Umbilical cord (tissue), 2 donors: Measurements from ENCODE around the gene TEX28. TPM values are rescaled to one million over a fixed set of nuclear protein-coding genes. Genes with fewer than 3 reads are reported as not detected.
"Not testable (repeated sequence)": the region's sequence is repeated elsewhere in the genome, so short reads cannot be mapped to it uniquely, and the experiment has no call there.

Source experiments
- DNase-seq: peaks from one replicate; pipeline ENCODE4 v3.0.0-alpha.2; 2015; ENCODE audit warnings: low spot score
- total RNA-seq: library from RNA; depleted of rRNA; stranded (reverse); fragments of >200 nt; gene quantifications from one replicate; pipeline ENCODE4 v1.2.3, GENCODE V29; 2014; ENCODE audit warnings: low replicate concordance; ENCODE audit not compliant: insufficient read depth

The TEX28 gene
- total RNA-seq, 1 donor from 2014 or later, result not detected

DNA sequence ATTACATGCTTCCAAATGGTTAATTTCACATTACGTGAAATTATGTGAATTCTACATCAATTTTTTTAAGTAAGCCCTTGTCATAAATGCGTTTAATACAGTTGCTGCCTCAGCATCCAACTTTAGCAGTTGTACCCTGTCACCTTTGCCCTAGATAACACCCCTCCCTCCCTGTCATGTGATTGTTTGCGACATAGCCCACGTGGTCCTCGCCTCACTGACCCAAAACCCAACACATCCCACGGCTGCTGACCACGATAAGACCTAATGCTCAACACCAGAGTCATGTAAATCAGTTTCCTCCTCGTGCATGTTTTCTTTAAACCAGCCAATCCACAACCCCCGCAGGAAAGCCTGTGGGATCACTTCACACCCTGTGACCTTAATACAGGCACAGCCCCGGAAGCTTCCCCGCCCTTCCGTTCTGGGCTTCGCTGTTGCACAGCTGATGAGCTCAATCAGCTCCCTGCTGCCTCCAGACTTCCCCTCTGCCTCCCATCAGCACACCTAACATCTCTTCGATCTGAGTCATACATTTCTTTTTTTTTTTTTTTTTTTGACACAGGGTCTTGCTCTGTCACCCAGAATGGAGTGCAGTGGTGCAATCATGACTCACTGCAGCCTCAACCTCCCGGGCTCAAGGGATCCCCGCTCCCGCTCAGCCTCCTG, 47.4 kb downstream of the TEX28 start:
- not testable (repeated sequence) for DNase-seq

DNA sequence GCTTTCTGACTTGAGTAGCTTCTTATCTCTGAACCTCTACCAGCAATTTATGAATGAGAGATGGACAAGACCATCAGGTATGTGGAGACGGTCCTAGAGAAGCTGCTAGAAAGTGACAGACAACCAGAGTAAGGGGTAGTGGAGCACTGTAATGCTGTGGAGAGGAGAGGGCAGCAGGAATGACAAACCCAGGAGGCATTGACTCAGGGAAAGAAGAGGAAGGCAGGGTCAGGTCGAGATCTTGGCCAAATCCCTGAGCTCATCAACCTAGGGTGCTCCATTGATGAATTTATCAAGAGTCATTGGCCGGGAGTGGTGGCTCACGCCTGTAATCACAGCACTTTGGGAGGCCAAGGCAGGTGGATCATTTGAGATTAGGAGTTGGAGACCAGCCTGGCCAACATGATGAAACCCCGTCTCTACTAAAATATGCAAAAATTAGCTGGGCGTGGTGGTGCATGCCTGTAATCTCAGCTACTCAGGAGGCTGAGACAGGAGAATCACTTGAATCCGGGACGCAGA, 54.9 kb downstream of the TEX28 start:
- DNase-seq, result not testable (repeated sequence)

DNA sequence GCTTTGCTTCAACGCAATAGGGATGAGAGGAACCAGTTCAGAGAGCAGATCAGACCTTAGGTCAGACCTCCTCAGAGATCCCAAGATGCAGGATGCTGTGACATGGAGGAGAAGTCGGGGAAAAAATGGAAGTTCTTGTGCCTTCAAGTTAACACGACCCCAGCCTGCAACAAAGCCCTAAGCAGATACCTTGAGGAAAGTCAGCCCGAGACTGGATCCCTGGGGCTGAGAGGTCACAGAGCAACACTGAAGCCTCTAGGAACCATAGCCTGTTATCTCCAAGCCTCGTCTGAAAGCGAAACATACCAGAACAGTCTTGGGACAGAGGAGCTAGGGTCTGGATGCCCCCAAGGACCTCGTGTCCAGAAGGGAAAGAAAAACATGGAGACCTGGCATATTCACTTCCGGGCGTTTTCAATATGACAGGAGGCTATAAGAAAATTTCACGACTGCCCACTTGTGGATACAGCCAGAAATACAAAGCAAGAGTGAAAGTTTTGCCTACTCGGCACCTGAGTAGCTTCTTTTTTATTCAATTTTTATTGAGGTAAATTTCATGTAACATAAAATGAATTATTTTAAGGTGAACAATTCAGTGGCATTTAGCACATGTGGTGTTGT, 55.9 kb downstream of the TEX28 start:
- DNase-seq, result peak; percentile 0

DNA sequence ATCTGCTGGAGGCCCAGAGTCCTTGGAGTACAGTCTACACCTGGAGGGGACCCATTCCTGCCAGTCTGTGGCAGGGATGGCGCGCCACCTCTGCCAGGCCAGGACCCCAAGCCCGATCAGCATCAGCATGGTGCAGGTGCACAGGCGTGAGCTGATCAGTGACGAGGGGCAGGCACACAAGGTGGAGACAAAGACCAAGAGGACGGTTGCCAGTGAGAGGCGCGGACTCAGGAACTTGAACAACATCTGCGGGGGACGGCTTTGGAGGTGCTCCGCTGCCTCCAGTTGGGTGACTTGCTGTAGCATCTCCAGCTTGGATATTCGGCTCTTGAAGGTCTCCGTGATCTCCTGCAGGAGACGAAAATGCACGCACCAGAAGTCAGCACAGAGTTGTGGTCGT, 61.3 kb downstream of the TEX28 start:
- not testable (repeated sequence) for DNase-seq

DNA sequence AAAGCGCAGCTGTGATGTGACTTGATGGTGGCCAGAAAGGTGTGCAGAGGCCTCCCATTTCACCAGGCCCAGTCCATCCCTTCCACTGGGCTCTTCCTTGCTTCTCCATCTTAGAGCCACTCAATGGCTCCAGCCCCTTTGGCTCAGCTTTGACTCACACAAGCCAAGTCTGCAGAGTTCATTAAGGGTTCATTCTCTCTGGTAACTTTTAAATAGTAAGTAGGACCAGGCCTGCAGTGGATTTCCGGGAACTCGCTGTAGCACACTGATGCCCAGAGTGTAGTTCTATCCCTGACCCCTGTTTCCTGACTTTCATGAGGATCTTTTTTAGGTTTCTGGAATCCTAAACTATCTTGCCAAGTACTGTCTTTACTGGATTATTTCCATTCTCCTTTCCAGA, 63.5 kb downstream of the TEX28 start:
- DNase-seq, result not testable (repeated sequence)

- not testable (repeated sequence) for DNase-seq
These were observed 68.2 kb downstream of the TEX28 start for GRCh38 chrX:154226706-154227105.

- DNase-seq, result not testable (repeated sequence)
These were observed 69.6 kb downstream of the TEX28 start for GRCh38 chrX:154225292-154225691.

Other genes with a start within 250 kb of the TEX28 start
- gene MECP2, start 197.4 kb downstream of the TEX28 start, total RNA-seq, result 18.8 TPM
- not detected for gene OPN1LW, start 150.9 kb downstream of the TEX28 start, total RNA-seq
- gene OPN1MW, start 112.5 kb downstream of the TEX28 start, total RNA-seq, result not detected
- gene OPN1MW2, start 75.4 kb downstream of the TEX28 start, total RNA-seq, result not detected
- not detected for gene OPN1MW3, start 37.5 kb downstream of the TEX28 start, total RNA-seq
- 22.4 TPM for gene TKTL1, start 671 bp upstream of the TEX28 start, total RNA-seq
- 4,615 TPM for gene FLNA, start 79.5 kb upstream of the TEX28 start, total RNA-seq
- gene EMD, start 84.2 kb upstream of the TEX28 start, total RNA-seq, result 22.9 TPM
- 2,985 TPM for gene RPL10, start 103.3 kb upstream of the TEX28 start, total RNA-seq
- gene DNASE1L1, start 114.1 kb upstream of the TEX28 start, total RNA-seq, result 27.7 TPM
- gene TAFAZZIN, start 116.4 kb upstream of the TEX28 start, total RNA-seq, result 33.7 TPM
- 31.5 TPM for gene ATP6AP1, start 133.6 kb upstream of the TEX28 start, total RNA-seq
- 55.4 TPM for gene GDI1, start 142.0 kb upstream of the TEX28 start, total RNA-seq
- gene FAM50A, start 149.0 kb upstream of the TEX28 start, total RNA-seq, result 19.3 TPM
- gene PLXNA3, start 163.2 kb upstream of the TEX28 start, total RNA-seq, result 10.1 TPM
- 14.9 TPM for gene LAGE3, start 184.2 kb upstream of the TEX28 start, total RNA-seq
- gene UBL4A, start 191.5 kb upstream of the TEX28 start, total RNA-seq, result 15.2 TPM
- gene SLC10A3, start 195.5 kb upstream of the TEX28 start, total RNA-seq, result 10.4 TPM
- gene FAM3A, start 221.1 kb upstream of the TEX28 start, total RNA-seq, result 33.2 TPM